ENCODE data around the gene ANKRD26. TPM values are rescaled to one million over a fixed set of nuclear protein-coding genes. Genes with fewer than 3 reads are reported as not detected.

Gene ANKRD26
- total and polyA plus RNA-seq, 8 donors = 1.2 to 46.1 (median 9.0) TPM

DNA sequence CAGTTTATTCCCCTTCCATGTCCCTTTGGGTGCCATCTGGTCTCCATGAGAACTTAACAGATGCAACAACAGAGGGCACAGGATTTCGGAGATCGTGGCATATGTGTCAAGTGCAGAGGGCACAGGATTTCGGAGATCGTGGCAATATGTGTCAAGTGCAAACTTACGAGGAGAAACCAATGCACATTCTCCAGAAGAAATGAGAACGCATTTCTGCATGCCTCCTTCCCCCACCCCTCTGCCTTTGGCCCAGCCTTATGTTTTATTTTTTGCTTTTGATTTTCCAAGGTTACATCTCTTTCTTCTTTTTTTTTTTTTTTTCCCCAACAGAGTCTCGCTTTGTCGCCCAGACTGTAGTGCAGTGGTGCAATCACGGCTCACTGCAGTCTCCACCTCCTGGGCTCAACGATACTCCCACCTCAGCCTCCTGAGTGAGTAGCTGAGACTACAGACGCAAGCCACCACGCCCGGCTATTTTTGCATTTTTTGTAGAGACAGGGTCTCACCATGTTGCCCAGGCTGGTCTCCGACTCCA, 586 bp upstream of the ANKRD26 start:
- Histone ChIP-seq H3K4me1 (peaks cover 12 to 22% (median 18%) of the 10 kb centered on the region in 4 donors), H3K4me3 (peak overlapping the region; percentile 68 to 80 (median 72)), H3K9me3 (no peaks in the 10 kb centered on the region), H3K27me3 (no peaks in the 10 kb centered on the region), H3K27ac (peak overlapping the region; percentile 66 to 94 (median 91)), H3K36me3 (peaks cover 0 to 11% (median 0%) of the 10 kb centered on the region in 4 donors)
- TF ChIP-seq CTCF (IDR thresholded peaks at IDR 0.05) (no peak), EP300 (IDR thresholded peaks at IDR 0.05) (no peak)
- DNase-seq = no peak
- intact Hi-C loops (cut with DNase I; ENCODE audit: low total_unique reads) = no loop called here
- WGBS, 5 donors = 40 to 47% (median 44%) methylated on average over 14 of the region's 14 CpGs

DNA sequence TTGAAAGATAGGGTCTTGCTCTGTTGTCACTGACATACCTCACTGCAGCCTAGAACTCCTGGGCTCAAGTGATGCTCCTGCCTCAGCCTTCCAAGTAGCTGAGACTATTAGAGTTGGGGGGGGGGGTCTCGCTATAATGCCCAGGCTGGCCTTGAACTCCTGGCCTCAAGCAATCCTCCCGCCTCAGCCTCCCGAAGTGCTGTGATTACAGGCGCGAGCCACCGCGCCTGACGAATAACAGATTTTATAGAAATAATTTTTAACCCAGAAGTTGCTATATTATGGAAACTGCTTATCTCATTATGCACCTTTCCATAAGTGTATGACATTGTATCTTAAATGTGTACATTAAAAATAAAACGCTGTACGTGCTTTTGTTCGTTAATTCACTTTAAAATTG, 846 bp downstream of the ANKRD26 start:
- no peak for TF ChIP-seq POLR2A (IDR thresholded peaks at IDR 0.05)
- no peak for TF ChIP-seq POLR2AphosphoS5 (IDR thresholded peaks at IDR 0.05)
- no peak for TF ChIP-seq EP300 (IDR thresholded peaks at IDR 0.05)
- Histone ChIP-seq H3K9me3 (no peaks in the 10 kb centered on the region), H3K27ac (peak overlapping the region in 4 of 5 donors; percentile 90 to 94 (median 92)), H3K36me3 (peaks cover 0 to 4% (median 0%) of the 10 kb centered on the region in 4 donors), H3K4me1 (peaks cover 12 to 22% (median 18%) of the 10 kb centered on the region in 4 donors), H3K4me3 (peak overlapping the region; percentile 68 to 80 (median 72)), H3K27me3 (no peaks in the 10 kb centered on the region)
- 39 to 51% (median 46%) methylated on average over 11 of the region's 11 CpGs for WGBS, 5 donors
- intact Hi-C loops (cut with DNase I; ENCODE audit: low total_unique reads) = no loop called here
- peak in 1 of 2 donors; percentile 4 for DNase-seq

GRCh38 chr10:27088119-27089044, 11.9 kb downstream of the ANKRD26 start:
- intact Hi-C loops (cut with DNase I; ENCODE audit: low total_unique reads) = no loop called here
- Histone ChIP-seq H3K9me3 (no peaks in the 10 kb centered on the region), H3K27ac (no peak overlapping the region), H3K4me1 (no peaks in the 10 kb centered on the region), H3K27me3 (no peaks in the 10 kb centered on the region), H3K36me3 (peaks cover 12 to 68% (median 45%) of the 10 kb centered on the region in 4 donors), H3K4me3 (no peak overlapping the region)
- TF ChIP-seq POLR2A (IDR thresholded peaks at IDR 0.05) = no peak
- TF ChIP-seq EP300 (IDR thresholded peaks at IDR 0.05) = no peak
- TF ChIP-seq CTCF (IDR thresholded peaks at IDR 0.05) = no peak
- TF ChIP-seq POLR2AphosphoS5 (IDR thresholded peaks at IDR 0.05) = no peak
- DNase-seq = no peak
- WGBS, 5 donors = 84 to 95% (median 88%) methylated on average over 5 of the region's 5 CpGs

DNA sequence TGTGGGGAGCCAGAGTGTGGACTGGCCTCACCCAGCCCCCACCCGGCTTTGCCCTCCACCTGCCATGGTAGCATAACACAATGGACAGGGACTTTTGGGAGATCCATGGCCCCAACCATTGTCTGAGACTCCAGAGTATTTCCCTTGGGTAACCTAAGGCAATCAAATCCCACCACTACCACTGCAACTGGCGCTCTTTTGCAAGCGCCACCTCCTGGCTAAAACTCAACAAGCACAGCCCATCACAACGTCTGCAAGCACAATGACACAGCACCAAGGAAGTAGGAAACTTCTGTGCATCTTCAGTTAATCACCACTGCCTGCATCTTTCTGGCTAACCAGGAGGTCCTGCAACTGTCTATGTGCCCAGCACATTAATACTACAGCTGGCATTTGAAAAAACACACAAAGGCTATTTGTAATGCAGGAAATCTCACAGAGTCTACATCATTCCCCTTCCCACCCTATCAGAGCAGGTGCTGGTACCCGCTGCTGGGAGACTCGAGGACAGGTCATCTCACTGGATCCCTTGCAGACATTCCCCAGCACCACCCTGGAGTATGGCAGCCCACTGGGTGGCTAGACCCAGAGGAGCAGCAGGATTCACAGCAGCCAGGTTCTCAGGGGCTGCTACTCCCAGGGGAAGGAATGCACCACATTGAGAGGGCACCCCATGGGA, 27.7 kb downstream of the ANKRD26 start:
- no peak overlapping the region for H3K4me3 ChIP-seq
- H3K4me1 ChIP-seq = no peaks in the 10 kb centered on the region
- no peaks in the 10 kb centered on the region for H3K9me3 ChIP-seq
- intact Hi-C loops (cut with DNase I; ENCODE audit: low total_unique reads) = no loop called here
- no peak for DNase-seq
- TF ChIP-seq POLR2A (IDR thresholded peaks at IDR 0.05) (no peak), EP300 (IDR thresholded peaks at IDR 0.05) (no peak), CTCF (IDR thresholded peaks at IDR 0.05) (no peak), POLR2AphosphoS5 (IDR thresholded peaks at IDR 0.05) (no peak)
- H3K36me3 ChIP-seq = peaks cover 26 to 91% (median 78%) of the 10 kb centered on the region in 4 donors
- H3K27me3 ChIP-seq = no peaks in the 10 kb centered on the region
- 82 to 96% (median 94%) methylated on average over 5 to 6 of the region's 6 CpGs for WGBS, 5 donors
- no peak overlapping the region for H3K27ac ChIP-seq
